NCI-H1694 treated with DMSO at 0.1 percent for 48 hours (cell line): Measurements from ENCODE around the gene DNAJC6.
A peak's percentile ranks its signal among the peaks of the same experiment; 100 is the strongest.
"Not testable (repeated sequence)": the region's sequence is repeated elsewhere in the genome, so short reads cannot be mapped to it uniquely, and the experiment has no call there.

Experiments used
- DNase-seq: peaks from one replicate; lab custom pipeline; 2025; lab: John Stamatoyannopoulos, UW

The DNAJC6 gene

DNA sequence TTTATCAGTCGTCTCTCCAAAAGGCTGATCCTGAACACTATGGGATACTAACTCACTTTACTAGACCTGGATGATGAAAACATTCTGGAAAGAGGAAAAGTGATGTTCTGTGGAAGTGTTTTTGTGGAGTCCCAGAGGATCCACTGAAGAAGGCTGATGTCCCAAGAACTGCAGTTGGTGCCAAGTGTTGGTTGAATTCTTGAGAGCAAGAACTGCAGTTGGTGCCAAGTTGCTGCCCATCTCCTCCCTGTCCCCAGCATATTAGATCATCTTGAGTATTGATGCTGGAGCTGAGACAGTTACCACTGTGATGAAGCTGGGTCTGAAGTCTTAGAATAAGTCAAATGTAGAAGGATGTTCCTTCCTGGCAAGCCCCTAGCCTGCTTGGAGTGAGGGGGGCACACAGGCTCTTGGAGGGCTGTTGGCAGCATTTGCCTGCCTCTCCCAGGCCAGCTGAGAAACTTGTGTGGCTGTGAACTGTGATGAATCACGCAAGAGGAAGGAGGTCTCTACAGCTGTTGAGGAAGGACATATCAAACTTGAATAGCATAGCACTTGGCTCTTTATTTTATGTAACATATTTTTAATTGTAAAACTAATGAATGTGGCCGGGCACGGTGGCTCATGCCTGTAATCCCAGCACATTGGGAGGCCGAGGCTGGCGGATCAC lies 48.1 kb downstream of the DNAJC6 start:
- DNase-seq = no peak

- no peak for DNase-seq
Measured at GRCh38 chr1:65359888-65360287, 50.5 kb downstream of the DNAJC6 start.

DNA sequence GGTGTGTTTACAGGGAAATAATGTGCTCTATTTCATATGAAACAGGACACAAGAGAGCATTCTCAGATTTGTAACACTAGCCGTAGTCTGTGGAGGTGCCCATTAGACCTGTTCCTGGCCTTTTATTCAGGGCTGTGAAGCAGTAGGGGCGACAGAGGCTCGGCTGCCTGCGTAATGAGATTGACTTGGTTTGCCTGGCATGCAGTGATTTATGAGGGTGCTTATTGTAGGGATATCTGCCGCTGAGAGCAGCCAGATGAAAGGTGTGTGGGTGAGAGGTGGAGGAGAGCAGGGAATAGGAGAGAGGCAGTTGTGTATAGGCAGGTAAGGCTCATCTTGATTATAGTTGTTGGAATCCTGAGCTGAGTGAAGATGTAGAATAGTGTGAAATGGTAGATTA lies 51.3 kb downstream of the DNAJC6 start:
- no peak for DNase-seq

GRCh38 chr1:65362545-65362944 lies 53.2 kb downstream of the DNAJC6 start:
- no peak for DNase-seq

DNA sequence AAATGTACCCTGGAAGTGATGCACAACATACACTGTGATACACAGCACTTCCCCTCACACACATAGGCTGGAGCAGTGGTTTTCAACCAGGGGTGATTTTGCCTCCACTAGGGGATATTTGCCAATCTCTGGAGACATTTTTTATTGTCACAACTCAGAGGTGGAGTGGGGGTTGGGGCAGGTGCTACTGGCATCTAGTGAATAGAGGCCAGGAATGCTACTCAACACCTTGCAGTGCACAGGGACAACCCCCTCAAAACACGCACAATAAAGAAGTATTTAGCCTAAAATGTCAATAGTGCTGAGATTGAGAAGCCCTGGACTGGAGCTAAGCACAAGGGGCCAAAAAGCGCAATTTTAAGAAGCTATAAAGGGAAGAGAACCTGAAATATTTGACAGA lies 54.1 kb downstream of the DNAJC6 start:
- DNase-seq = no peak

- no peak for DNase-seq
Measured at GRCh38 chr1:65368403-65368802, 59.1 kb downstream of the DNAJC6 start.

DNA sequence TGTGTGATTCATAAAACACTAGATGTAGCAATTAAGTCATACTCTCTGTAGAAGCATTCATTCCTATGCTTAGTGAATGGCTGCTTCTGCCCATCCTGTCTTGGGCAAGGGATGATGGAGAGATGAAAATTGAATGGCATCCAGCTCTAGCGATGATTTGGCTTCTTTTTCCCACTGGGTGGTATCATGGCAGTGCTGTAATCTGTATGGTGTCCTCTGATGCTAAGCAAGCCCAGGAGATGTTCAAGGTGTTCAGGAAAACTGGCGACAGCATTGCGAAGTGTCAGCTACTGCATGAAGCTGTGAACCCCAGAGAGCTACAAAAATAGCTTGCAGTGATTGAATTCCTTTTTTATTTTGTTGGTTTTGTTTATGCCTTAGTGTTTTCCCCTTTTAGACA lies 62.2 kb downstream of the DNAJC6 start:
- no peak for DNase-seq

DNA sequence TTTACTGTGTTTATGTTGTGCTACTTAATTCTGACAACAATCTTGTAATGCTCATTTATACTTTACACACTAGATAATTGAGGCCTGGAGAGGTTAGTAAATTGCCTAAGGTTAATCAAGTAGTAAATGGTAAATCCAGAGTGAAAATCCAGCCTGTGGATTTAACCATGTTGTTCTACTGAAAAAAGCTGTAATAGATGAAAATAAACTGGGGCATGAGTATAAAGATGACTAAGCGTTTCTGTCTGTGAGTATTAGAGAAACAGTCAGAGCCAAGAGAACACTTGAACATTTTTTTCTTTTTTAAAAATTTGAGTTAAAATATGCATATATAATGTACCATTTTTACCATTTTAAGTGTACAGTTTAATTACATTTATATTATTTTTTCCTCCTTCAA lies 63.2 kb downstream of the DNAJC6 start:
- DNase-seq = no peak

GRCh38 chr1:65377496-65378246 lies 68.3 kb downstream of the DNAJC6 start:
- DNase-seq = no peak

DNA sequence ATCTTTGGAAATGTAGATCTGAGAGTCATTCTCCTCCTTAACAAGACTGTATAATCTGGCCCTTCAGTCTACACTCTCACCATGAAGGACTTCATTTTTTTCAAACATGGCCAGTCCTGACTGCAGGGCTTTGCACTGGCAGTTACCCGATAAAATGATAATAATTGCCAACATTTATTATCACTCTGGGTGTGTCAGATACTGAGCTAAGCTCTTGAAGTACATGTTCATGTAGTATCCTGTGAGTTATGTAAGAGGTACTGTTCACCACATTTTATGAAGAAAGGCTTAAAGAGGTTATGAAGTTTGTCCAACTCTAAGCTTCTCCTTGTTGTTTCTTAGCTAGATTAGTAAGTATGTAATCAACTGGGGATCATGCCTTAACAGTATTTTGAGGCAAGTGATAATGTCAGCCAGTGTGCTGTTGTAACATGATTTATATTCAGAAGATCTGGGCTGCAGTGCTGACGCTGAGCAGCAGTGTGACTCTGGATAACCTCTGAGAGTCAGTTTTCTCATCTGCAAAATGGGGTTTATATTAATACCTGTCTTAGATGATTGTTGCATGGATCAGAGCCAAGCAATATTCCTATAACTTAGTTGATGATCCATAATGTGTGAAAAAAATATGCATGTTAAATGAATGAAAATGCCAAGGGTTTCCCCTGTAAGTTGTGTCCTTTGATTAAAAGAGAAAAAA lies 69.1 kb downstream of the DNAJC6 start:
- no peak for DNase-seq

DNA sequence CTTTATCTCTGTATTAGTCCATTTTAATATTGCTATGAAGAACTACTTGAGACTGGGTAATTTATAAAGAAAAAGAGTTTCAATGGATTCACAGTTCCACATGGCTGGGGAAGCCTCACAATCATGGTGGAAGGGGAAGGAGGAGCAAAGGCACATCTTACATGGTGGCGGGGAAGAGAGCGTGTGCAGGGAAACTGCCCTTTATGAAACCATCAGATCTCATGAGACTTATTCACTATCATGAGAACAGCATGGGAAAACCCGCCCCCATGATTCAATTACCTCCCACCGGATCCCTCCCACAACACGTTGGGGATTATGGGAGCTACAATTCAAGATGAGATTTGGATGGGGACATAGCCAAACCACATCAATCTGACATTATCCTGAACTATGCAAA lies 75.1 kb downstream of the DNAJC6 start:
- not testable (repeated sequence) for DNase-seq

GRCh38 chr1:65386439-65386838 lies 77.1 kb downstream of the DNAJC6 start:
- DNase-seq = peak; percentile 35

DNA sequence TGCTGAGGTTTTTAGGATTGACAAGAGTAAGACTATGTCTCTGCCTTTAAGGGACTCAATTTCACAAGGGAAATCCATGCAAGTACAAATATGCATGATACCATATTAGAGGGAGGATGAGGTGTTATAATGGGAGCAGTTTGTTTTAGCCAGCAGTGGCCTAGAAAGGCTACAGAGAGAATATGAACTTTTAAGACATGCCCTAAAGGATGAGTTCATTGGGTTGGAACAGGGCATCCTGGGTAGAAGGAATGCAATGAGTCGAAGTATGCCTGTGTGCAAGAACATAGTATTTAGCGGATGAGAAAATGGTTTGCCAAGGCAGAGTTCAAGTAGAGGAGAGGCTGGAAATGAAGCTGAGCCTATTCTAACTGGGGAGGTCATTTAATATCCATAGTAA lies 78.5 kb downstream of the DNAJC6 start:
- no peak for DNase-seq

- no peak for DNase-seq
Measured at GRCh38 chr1:65388908-65389695, 79.8 kb downstream of the DNAJC6 start.

DNA sequence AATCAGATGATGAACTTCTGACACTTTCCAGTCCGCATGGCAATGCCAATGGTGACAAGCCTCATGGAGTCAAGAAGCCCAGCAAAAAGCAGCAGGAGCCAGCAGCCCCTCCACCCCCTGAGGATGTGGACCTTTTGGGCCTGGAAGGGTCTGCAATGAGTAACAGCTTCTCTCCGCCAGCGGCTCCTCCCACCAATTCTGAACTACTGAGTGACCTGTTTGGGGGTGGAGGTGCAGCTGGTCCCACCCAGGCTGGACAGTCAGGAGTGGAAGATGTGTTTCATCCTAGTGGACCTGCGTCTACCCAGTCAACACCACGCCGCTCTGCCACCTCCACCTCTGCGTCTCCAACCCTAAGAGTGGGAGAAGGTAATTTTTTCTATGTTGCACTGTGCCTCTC lies 83.2 kb downstream of the DNAJC6 start:
- no peak for DNase-seq

- no peak for DNase-seq
Measured at GRCh38 chr1:65393347-65393746, 84.0 kb downstream of the DNAJC6 start.

DNA sequence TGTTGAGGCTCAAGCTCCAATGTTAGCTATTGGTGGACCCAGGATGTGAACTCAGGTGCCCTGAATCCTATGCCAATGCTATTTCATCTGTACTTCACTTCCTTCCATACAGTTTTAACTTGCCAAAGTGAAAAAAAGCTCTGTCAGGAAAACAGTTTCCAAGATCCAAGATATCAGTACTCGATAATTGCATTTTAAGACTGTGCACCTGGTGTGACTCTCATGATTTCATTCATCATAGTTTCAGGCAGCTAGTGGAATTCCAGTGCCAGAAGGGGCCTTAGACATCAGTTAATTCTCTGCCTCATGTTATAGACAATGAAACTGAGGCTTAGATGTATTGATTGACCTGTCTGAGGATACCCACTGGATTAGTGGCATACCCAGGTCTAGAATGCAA lies 84.6 kb downstream of the DNAJC6 start:
- DNase-seq = no peak

- DNase-seq = no peak
Measured at GRCh38 chr1:65395887-65396612, 86.7 kb downstream of the DNAJC6 start.

GRCh38 chr1:65398083-65398482 lies 88.7 kb downstream of the DNAJC6 start:
- no peak for DNase-seq

- DNase-seq = no peak
Measured at GRCh38 chr1:65399003-65399402, 89.7 kb downstream of the DNAJC6 start.

DNA sequence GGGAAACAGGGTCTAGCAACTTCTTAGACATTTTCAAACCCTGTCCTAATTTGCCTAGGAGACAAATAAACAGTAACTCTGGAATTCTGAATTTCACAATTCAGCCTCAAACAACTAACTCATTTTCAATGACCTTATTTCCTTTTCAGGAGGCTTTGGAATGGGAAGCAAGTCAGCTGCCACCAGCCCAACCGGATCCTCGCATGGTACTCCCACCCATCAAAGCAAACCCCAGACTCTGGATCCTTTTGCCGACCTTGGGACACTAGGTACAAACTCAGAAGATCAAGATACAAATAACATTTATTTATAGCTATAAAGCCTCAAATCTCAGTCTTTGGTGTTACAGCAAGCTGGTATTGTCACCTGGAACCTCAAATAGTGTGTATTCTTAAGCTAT lies 92.3 kb downstream of the DNAJC6 start:
- DNase-seq = no peak

- no peak for DNase-seq
Measured at GRCh38 chr1:65404941-65405340, 95.6 kb downstream of the DNAJC6 start.
